GM20000 (cell line): ENCODE measurements around the gene FHL1.

ENCODE experiments used
- DNase-seq: peaks from one replicate; pipeline ENCODE4 v3.0.0; 2012; ENCODE audit warnings: low spot score
- TF ChIP-seq, protein P1 (sequence below): IDR thresholded peaks from 2 replicates; pipeline ENCODE4 v1.5.1; 2012; ENCODE audit warnings: mild to moderate bottlenecking, control low read depth; ENCODE audit errors: extremely low read depth, missing control alignments

The FHL1 gene

DNA sequence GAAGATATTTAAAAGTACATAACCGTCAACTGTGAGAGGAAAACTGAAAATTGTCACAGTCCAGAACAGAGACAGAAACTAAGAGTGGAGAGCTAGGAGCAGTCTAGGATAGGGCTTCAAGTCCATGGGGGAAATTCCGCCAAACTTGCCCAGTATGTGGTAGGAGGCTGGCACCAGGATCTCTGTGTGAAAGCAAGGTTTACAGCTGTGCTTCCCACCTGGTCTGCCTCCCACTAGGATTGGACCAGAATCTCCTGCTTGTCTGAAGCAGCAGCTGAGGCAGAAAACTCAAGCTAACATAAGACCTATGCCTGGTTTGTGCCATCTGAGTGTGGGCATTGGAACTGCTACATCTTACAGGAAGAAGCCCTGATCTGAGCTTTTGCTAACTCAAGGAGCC, 18.6 kb upstream of the FHL1 start:
- TF ChIP-seq, protein P1, sequence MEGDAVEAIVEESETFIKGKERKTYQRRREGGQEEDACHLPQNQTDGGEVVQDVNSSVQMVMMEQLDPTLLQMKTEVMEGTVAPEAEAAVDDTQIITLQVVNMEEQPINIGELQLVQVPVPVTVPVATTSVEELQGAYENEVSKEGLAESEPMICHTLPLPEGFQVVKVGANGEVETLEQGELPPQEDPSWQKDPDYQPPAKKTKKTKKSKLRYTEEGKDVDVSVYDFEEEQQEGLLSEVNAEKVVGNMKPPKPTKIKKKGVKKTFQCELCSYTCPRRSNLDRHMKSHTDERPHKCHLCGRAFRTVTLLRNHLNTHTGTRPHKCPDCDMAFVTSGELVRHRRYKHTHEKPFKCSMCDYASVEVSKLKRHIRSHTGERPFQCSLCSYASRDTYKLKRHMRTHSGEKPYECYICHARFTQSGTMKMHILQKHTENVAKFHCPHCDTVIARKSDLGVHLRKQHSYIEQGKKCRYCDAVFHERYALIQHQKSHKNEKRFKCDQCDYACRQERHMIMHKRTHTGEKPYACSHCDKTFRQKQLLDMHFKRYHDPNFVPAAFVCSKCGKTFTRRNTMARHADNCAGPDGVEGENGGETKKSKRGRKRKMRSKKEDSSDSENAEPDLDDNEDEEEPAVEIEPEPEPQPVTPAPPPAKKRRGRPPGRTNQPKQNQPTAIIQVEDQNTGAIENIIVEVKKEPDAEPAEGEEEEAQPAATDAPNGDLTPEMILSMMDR, result no peak
- no peak for DNase-seq

DNA sequence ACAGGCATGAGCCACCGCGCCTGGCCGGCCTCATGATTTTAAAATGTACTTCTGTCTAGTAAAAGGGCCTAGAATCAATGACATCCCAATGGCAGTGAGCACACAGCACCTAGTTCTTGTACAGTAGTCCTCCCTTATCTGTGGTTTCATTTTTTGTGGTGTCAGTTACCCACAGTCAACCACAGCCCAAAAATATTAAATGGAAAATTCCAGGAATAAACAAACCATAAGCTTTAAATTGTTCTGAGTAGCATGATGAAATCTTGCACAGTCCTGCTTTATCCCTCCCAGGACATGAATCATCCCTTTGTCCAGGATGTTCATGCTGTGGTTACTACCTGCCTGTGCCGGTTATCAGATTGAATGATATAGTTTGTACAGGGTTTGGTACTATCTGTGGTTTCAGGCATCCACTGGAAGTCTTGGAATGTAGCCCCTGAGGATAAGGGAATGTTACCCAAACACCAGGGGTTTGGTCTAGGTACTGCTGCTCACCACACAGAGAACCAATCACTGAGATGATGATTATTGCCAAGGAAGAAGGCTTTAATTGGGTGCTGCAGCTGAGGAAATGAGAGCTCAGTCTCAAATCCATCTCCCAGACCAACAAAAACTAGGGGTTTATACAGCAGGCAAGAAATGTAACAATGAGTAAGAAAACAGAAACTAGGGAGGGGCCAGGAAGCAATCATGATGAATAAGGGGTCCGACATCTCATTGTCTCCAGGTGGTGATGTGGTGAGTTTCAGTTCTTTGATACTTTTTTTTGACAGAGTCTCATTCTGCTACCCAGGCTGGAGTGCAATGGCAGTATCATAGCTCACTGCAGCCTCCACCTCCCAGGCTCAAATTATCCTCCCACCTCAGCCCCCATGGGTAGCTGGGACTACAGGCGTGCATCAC, 16.2 kb upstream of the FHL1 start:
- DNase-seq, result no peak
- TF ChIP-seq, protein P1, result no peak

DNA sequence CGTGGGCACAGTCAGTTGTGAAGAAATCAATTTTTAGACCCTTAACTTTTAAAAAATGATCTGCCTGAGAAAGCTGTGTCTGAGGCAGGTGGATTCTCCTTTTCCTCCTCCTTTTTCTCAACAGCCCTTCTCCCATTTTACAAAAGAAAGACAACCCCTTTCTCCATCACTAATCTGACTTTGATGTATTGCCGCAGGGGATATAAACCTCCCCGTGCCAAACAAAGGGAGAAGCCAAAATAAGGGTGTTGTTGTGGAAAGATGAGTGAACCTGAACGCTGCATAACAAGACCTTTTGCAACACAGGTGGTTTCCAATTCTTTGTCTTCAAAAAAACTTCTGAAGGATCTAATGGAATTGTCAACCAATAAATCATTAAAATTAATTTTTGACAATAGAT, 8.4 kb upstream of the FHL1 start:
- TF ChIP-seq, protein P1, result no peak

DNA sequence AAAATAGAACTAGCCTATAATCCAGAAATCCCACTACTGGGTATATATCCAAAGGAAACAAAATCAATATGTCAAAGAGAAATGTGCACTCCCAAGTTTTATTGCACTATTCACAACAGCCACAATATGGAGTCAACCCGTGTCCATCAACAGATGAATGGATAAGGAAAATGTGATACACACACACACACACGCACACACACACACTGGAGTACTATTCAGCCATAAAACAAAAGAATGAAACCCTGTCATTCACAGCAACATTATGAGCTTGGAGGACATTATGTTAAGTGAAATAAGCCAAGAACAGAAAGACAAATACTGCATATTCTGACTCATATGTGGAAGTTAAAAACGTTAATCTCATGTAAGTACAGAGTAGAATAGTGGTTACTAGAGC, 5.8 kb upstream of the FHL1 start:
- TF ChIP-seq, protein P1, result no peak
- no peak for DNase-seq

More for the DNA sequence above, 8.4 kb upstream of the FHL1 start:
- no peak for DNase-seq

DNA sequence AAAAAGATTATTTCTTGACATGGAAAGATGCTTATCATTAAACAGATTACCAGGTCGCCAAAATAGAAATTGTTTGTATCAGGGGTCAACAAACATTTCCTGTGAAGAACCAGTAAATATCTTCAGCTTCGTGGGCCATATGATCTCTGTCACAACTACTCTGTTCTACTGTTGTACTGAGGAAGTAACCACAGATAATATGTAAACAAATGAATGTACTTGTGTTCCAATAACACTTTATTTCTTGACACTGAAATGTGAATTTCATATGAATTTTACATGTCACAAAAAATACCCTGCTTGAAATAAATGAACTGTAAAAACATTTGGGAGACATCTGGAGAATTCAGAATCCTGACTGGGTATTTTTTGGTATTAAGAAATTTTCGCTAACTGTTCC, 4.7 kb upstream of the FHL1 start:
- DNase-seq, result no peak
- TF ChIP-seq, protein P1, result no peak

DNA sequence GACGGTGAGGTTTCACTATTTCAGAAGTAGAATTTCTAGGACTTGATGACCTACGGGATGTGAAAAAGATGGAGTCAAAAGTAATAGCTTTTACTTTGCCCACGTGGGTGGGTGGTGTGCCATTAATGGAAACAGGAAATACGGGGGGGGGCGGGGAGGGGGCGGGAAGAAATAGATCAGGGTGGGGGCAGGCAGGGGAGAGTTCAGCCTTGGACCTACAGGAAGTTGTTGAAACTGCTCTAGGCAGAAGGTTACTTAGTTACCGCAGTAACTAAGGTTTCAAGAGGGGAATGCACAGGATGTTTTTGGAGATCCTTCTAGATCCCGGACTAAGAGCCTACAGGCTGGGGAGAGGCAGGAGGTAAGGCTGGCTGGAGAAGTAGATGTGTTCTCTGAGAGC, 3.6 kb upstream of the FHL1 start:
- peak; percentile 21 for DNase-seq
- TF ChIP-seq, protein P1, result no peak

DNA sequence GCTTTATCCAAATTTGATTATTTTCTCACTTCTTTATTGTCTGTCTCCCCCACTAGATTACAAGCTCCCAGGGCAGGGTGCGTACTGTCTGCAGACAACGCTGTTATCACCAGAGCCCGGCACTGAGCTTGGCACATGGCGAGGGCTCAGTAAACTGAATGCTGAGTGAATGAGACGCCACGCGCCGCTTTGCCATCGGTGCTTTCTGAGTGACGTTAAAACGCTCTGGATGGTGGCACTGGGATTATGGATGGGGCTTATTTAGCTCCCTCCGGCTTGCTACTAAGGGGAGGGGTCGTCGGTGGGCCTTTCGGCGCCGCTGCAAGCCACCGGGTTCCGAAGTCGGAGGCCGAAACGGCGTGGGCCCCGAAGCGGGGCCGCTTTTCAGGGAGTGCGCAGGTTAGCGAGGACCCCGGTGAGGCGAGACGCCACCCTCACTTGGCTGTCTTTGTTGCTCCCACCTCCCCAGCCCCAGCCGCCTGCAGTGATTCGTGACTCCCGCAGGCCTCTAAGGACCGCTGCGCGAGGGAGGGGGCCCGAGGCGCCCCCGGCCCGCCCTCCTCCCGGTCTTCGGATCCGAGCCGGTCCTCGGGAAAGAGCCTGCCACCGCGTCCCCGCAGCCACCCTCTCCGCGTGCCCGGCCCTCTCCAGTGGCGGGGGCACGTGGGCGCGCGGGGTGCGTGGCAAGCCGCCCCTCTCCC, 569 bp upstream of the FHL1 start:
- peak; percentile 33 for DNase-seq
- TF ChIP-seq, protein P1, result no peak
